Measurements from ENCODE around the gene PLD1. TPM values are rescaled to one million over a fixed set of nuclear protein-coding genes. Genes with fewer than 3 reads are reported as not detected.

PLD1 gene
- total RNA-seq, 1 donor: 18.1 TPM

DNA sequence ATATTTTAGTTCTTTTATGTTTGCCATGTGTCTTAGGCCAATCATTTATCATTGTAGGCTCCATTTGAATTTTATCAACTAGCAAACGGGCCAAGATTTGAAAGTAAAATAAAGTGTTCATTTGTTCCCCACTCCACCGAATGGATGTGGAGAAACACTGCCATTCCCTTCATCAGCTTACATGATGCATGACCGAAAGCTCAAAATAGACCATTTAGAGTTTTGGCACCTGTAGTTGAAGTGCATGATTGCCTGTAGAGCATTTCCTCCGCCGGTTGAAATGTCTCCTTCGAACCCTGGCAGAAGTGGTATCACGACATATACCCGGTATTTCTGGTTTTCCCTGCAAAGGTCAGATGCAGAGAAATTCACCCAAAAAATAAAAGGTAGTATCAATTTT lies 165.6 kb downstream of the PLD1 start:
- Histone ChIP-seq H3K9me3 (ENCODE audit: low read depth, low read length) (no peaks in the 10 kb centered on the region), H3K79me2 (ENCODE audit: insufficient read depth, low read length) (no peaks in the 10 kb centered on the region), H3K27ac (ENCODE audit: low read depth, low read length) (no peak overlapping the region), H3K4me3 (ENCODE audit: insufficient read depth, low read length) (no peak overlapping the region), H2AFZ (ENCODE audit: low read length) (no peak overlapping the region), H3K4me1 (ENCODE audit: insufficient read depth, low read length) (peaks cover 14% of the 10 kb centered on the region), H3K36me3 (ENCODE audit: insufficient read depth, low read length) (no peaks in the 10 kb centered on the region), H3K4me2 (ENCODE audit: insufficient read depth, low read length) (no peak overlapping the region), H4K20me1 (ENCODE audit: insufficient read depth, low read length) (no peaks in the 10 kb centered on the region), H3K27me3 (ENCODE audit: insufficient read depth, low read length) (no peaks in the 10 kb centered on the region)
- TF ChIP-seq, protein P1, sequence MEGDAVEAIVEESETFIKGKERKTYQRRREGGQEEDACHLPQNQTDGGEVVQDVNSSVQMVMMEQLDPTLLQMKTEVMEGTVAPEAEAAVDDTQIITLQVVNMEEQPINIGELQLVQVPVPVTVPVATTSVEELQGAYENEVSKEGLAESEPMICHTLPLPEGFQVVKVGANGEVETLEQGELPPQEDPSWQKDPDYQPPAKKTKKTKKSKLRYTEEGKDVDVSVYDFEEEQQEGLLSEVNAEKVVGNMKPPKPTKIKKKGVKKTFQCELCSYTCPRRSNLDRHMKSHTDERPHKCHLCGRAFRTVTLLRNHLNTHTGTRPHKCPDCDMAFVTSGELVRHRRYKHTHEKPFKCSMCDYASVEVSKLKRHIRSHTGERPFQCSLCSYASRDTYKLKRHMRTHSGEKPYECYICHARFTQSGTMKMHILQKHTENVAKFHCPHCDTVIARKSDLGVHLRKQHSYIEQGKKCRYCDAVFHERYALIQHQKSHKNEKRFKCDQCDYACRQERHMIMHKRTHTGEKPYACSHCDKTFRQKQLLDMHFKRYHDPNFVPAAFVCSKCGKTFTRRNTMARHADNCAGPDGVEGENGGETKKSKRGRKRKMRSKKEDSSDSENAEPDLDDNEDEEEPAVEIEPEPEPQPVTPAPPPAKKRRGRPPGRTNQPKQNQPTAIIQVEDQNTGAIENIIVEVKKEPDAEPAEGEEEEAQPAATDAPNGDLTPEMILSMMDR (IDR thresholded peaks at IDR 0.05; ENCODE audit: extremely low read depth, low read depth, low read length): no peak
- DNase-seq (ENCODE audit: insufficient read length, low spot score, missing footprints): no peak

DNA sequence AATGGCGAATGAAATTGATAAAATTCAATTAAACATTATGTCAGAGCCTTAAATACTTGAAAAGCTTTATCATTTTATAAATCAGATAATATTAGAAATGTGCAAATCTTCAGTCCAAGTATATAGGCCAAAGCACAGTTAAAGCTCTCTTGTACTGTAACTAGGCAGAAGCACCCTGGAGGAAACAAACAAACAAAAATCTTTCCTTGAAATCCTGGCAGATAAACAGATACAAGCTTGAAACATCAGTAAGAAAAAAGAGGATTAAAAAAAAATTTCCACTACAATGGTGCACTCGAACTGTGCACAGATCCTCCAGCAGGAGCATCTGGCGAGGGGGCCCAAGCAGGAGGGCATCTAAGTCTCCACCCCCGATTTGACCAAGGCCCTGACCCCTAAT lies 166.6 kb downstream of the PLD1 start:
- Histone ChIP-seq H3K79me2 (ENCODE audit: insufficient read depth, low read length) (no peaks in the 10 kb centered on the region), H3K4me3 (ENCODE audit: insufficient read depth, low read length) (no peak overlapping the region), H3K27me3 (ENCODE audit: insufficient read depth, low read length) (no peaks in the 10 kb centered on the region), H3K27ac (ENCODE audit: low read depth, low read length) (no peak overlapping the region), H3K36me3 (ENCODE audit: insufficient read depth, low read length) (no peaks in the 10 kb centered on the region), H3K4me2 (ENCODE audit: insufficient read depth, low read length) (no peak overlapping the region), H4K20me1 (ENCODE audit: insufficient read depth, low read length) (no peaks in the 10 kb centered on the region), H3K9me3 (ENCODE audit: low read depth, low read length) (no peaks in the 10 kb centered on the region), H3K4me1 (ENCODE audit: insufficient read depth, low read length) (peaks cover 14% of the 10 kb centered on the region), H2AFZ (ENCODE audit: low read length) (no peak overlapping the region)
- TF ChIP-seq, protein P1 (IDR thresholded peaks at IDR 0.05; ENCODE audit: extremely low read depth, low read depth, low read length): no peak
- no peak for DNase-seq (ENCODE audit: insufficient read length, low spot score, missing footprints)

DNA sequence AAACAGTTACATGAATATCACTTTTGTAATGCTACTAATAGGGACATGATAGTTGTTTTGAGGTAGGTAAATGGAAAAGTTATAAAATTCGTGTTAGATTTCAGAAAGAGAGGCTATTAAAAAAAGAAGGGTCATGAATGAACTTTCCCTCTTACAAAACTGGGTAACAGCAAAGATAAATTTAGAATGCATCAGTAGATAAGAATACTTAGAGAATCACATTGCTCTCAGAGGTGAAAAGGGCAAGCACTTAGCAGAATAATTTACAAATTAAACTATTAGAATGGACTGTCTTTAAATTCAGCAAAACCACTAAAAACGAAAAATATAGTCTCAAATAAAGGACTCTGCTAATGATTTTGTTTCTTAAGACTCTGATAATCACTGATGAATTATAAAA lies 167.2 kb downstream of the PLD1 start:
- Histone ChIP-seq H3K27me3 (ENCODE audit: insufficient read depth, low read length) (no peaks in the 10 kb centered on the region), H3K79me2 (ENCODE audit: insufficient read depth, low read length) (no peaks in the 10 kb centered on the region), H3K9me3 (ENCODE audit: low read depth, low read length) (no peaks in the 10 kb centered on the region), H3K4me1 (ENCODE audit: insufficient read depth, low read length) (peaks cover 14% of the 10 kb centered on the region), H3K27ac (ENCODE audit: low read depth, low read length) (no peak overlapping the region), H3K36me3 (ENCODE audit: insufficient read depth, low read length) (no peaks in the 10 kb centered on the region), H3K4me2 (ENCODE audit: insufficient read depth, low read length) (no peak overlapping the region), H2AFZ (ENCODE audit: low read length) (no peak overlapping the region), H3K4me3 (ENCODE audit: insufficient read depth, low read length) (no peak overlapping the region), H4K20me1 (ENCODE audit: insufficient read depth, low read length) (no peaks in the 10 kb centered on the region)
- TF ChIP-seq, protein P1 (IDR thresholded peaks at IDR 0.05; ENCODE audit: extremely low read depth, low read depth, low read length): no peak
- DNase-seq (ENCODE audit: insufficient read length, low spot score, missing footprints): no peak

DNA sequence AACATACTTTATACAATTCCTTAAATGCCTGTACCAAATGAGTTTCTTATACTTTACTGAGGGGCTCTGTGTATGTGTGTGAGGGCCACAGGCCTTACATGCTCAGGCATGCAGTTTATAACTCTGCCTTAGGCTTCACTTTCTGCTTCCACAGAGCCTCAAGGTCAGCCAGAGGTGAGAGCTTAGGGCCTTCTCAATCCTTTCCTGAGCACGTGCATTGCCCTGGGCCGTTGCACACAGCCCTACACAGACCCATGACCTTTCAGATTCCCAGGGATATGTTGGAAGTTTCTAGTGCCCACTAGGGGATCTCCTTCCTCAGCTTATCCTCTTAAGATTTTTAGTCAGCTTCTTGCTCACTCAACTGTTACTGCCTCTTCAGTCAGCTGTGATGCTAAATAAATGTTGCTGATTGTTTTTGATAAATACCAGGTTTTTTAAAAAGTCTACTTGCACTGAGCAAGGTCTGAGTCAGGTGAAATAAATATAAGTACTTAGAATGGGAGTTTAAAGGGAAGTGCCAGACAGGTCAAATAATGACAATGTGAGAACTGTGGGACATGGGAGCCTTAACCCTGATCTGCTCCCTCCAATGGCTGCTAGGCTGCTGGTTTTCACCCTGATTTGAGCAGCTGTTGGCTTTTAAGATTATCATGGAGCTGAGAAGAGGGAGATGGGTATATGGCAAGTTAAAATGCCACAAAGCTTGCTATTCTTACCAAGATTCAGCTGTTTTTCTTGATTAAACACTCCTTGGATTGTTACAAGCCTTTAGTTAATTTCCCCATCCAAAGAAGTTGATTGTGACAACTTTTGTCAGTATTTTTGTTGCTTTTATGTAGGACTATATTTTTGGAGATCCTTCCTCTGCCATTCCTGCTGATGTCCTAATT lies 169.5 kb downstream of the PLD1 start:
- peak overlapping the region; percentile 71 for H2AFZ ChIP-seq (ENCODE audit: low read length)
- no peaks in the 10 kb centered on the region for H4K20me1 ChIP-seq (ENCODE audit: insufficient read depth, low read length)
- H3K36me3 ChIP-seq (ENCODE audit: insufficient read depth, low read length): no peaks in the 10 kb centered on the region
- no peaks in the 10 kb centered on the region for H3K79me2 ChIP-seq (ENCODE audit: insufficient read depth, low read length)
- peak overlapping the region; percentile 26 for H3K4me2 ChIP-seq (ENCODE audit: insufficient read depth, low read length)
- peaks cover 8% of the 10 kb centered on the region for H3K4me1 ChIP-seq (ENCODE audit: insufficient read depth, low read length)
- H3K27ac ChIP-seq (ENCODE audit: low read depth, low read length): peak overlapping the region; percentile 51
- DNase-seq (ENCODE audit: insufficient read length, low spot score, missing footprints): peak; percentile 80
- H3K27me3 ChIP-seq (ENCODE audit: insufficient read depth, low read length): no peaks in the 10 kb centered on the region
- H3K9me3 ChIP-seq (ENCODE audit: low read depth, low read length): no peaks in the 10 kb centered on the region
- H3K4me3 ChIP-seq (ENCODE audit: insufficient read depth, low read length): no peak overlapping the region
- TF ChIP-seq, protein P1 (IDR thresholded peaks at IDR 0.05; ENCODE audit: extremely low read depth, low read depth, low read length): peak; percentile 47

Data from osteoblast (primary cell).